SK-N-SH (cell line): ENCODE data around the gene RAD51. TPM values are rescaled to one million over a fixed set of nuclear protein-coding genes. Genes with fewer than 3 reads are reported as not detected.

Experiments
- CTCF ChIA-PET: fragments of 300-600, 350-600 bp; formaldehyde crosslinking; extraction: SDS; loops from one replicate; lab custom pipeline; 2021; lab: Yijun Ruan, JAX
- POLR2A ChIA-PET: fragments of 350-600 bp; sonication (Branson Sonifier 250); formaldehyde crosslinking; extraction: SDS; loops from one replicate; lab custom pipeline; 2020; ENCODE audit warnings: antibody characterized with exemption, inconsistent platforms; lab: Yijun Ruan, JAX
- DNase-seq: peaks from one replicate; pipeline ENCODE4 v3.0.0; 2012
- H2AFZ ChIP-seq: fragments of 200-600 bp; sonication (generic); 2 replicates; pipeline ENCODE4 v1.8.1; 2016; ENCODE audit warnings: antibody characterized with exemption, mild to moderate bottlenecking, low read depth
- H3F3A ChIP-seq: fragments of 200-600 bp; sonication (generic); replicated peaks from 2 replicates; pipeline ENCODE3; 2016; ENCODE audit warnings: antibody characterized with exemption, mild to moderate bottlenecking; ENCODE audit not compliant: insufficient read depth
- H3K27ac ChIP-seq, 2 experiments: fragments of 200-500 bp in 1 of 2; fragments of 200-600 bp in 1 of 2; sonication (Bioruptor generic) in 1 of 2; sonication (generic), shearing (Covaris generic) in 1 of 2; 2 replicates each; pipeline versions ENCODE4 v1.5.1 to v1.6.1; 2014 to 2016; ENCODE audit warnings: low read depth in 2 of 2, inconsistent platforms in 1 of 2, low read length in 1 of 2, mild to moderate bottlenecking in 1 of 2, mixed read lengths in 1 of 2
- H3K27me3 ChIP-seq: fragments of 200-600 bp; sonication (generic), shearing (Covaris generic); 2 replicates; pipeline ENCODE4 v1.6.1; 2016; ENCODE audit warnings: mixed run types; ENCODE audit not compliant: insufficient read depth
- H3K36me3 ChIP-seq, 2 experiments: fragments of 200-500 bp in 1 of 2; fragments of 200-600 bp in 1 of 2; sonication (Bioruptor generic) in 1 of 2; sonication (generic) in 1 of 2; replicated peaks in 1 of 2; 2 replicates each; pipeline versions ENCODE3 to v1.5.1; 2014 to 2016; ENCODE audit warnings: low read length in 1 of 2, mild to moderate bottlenecking in 1 of 2; ENCODE audit not compliant: insufficient read depth in 2 of 2, control insufficient read depth in 1 of 2
- H3K4me1 ChIP-seq, 2 experiments: fragments of 200-500 bp in 1 of 2; fragments of 200-600 bp in 1 of 2; sonication (Bioruptor generic) in 1 of 2; sonication (generic), shearing (Covaris generic) in 1 of 2; 2 replicates each; pipeline versions ENCODE4 v1.5.1 to v1.6.1; 2014 to 2016; ENCODE audit warnings: low read depth in 1 of 2, low read length in 1 of 2, mixed run types in 1 of 2; ENCODE audit not compliant: insufficient read depth in 2 of 2, control insufficient read depth in 1 of 2
- H3K4me2 ChIP-seq: fragments of 200-600 bp; sonication (generic), shearing (Covaris generic); 2 replicates; pipeline ENCODE4 v1.6.1; 2017; ENCODE audit warnings: mixed run types
- H3K4me3 ChIP-seq, 2 experiments: fragments of 200-500 bp in 1 of 2; fragments of 200-600 bp in 1 of 2; sonication (Bioruptor generic) in 1 of 2; sonication (generic), shearing (Covaris generic) in 1 of 2; 2 replicates each; pipeline versions ENCODE4 v1.5.1 to v1.8.1; 2014 to 2016; ENCODE audit warnings: low read depth in 2 of 2, inconsistent platforms in 1 of 2, low read length in 1 of 2, mild to moderate bottlenecking in 1 of 2, mixed read lengths in 1 of 2, moderate library complexity in 1 of 2
- H3K79me2 ChIP-seq: fragments of 200-600 bp; sonication (generic); 2 replicates; pipeline ENCODE4 v1.8.1; 2017; ENCODE audit warnings: mild to moderate bottlenecking; ENCODE audit not compliant: insufficient read depth
- H3K9ac ChIP-seq: fragments of 200-600 bp; sonication (generic); 2 replicates; pipeline ENCODE4 v1.6.1; 2017; ENCODE audit warnings: mixed run types
- H3K9me2 ChIP-seq: fragments of 200-600 bp; sonication (generic); 2 replicates; pipeline ENCODE4 v1.6.1; 2017; ENCODE audit warnings: mixed run types
- H3K9me3 ChIP-seq: fragments of 200-600 bp; sonication (generic); 2 replicates; pipeline ENCODE4 v1.6.1; 2017; ENCODE audit warnings: mixed run types, mild to moderate bottlenecking, moderate library complexity
- H4K20me1 ChIP-seq: fragments of 200-600 bp; sonication (generic); 2 replicates; pipeline ENCODE4 v1.6.1; 2017; ENCODE audit warnings: mild to moderate bottlenecking, mixed run types; ENCODE audit not compliant: insufficient read depth
- ELF1 ChIP-seq: IDR thresholded peaks from 2 replicates; pipeline ENCODE4 v1.4.0; 2012
- FOSL2 ChIP-seq: IDR thresholded peaks from 2 replicates; pipeline ENCODE4 v1.4.0; 2012; ENCODE audit warnings: low read depth, mild to moderate bottlenecking, moderate library complexity, borderline replicate concordance
- GATA2 ChIP-seq: sonication (generic); formaldehyde crosslinking; IDR thresholded peaks from 2 replicates; pipeline ENCODE4 v1.5.0; 2020; ENCODE audit warnings: mild to moderate bottlenecking, missing genetic modification reagents
- JUND ChIP-seq: IDR thresholded peaks from 2 replicates; pipeline ENCODE4 v1.4.0; 2012
- MXI1 ChIP-seq: IDR thresholded peaks from 2 replicates; pipeline ENCODE4 v1.6.1; 2012; ENCODE audit warnings: mild to moderate bottlenecking, low read depth, low read length, improper control_type of control experiment
- RCOR1 ChIP-seq: fragments of 150-350 bp; IDR thresholded peaks from 2 replicates; pipeline ENCODE4 v1.6.1; 2017; ENCODE audit warnings: antibody characterized with exemption, low read length
- REST ChIP-seq: IDR thresholded peaks from 2 replicates; pipeline ENCODE4 v1.6.1; 2012; ENCODE audit warnings: mild to moderate bottlenecking, low read depth, low read length, moderate library complexity
- SIN3A ChIP-seq: IDR thresholded peaks from 2 replicates; pipeline ENCODE4 v1.6.1; 2012; ENCODE audit warnings: low read depth, mild to moderate bottlenecking, low read length, moderate library complexity, borderline replicate concordance
- TCF12 ChIP-seq: IDR thresholded peaks from 2 replicates; pipeline ENCODE4 v1.4.0; 2012
- WGBS: methylation state at CpG from one replicate; pipeline ENCODE4 v1.1.6; 2017; ENCODE audit warnings: low lambda C conversion rate; 5-methylcytosine and 5-hydroxymethylcytosine counted together
- polyA plus RNA-seq, 3 experiments: library from polyadenylated mRNA; depleted of rRNA; stranded (reverse); fragments of >200 nt; gene quantifications; 2 replicates each; pipeline ENCODE4 v1.2.3, GENCODE V29; 2012
- TF ChIP-seq, protein P1 (sequence below): IDR thresholded peaks from 2 replicates; pipeline ENCODE4; 2012
- TF ChIP-seq, protein P2 (sequence below): IDR thresholded peaks from 2 replicates; pipeline ENCODE4 v1.4.0; 2012; ENCODE audit warnings: low read depth, borderline replicate concordance

Gene RAD51
- polyA plus RNA-seq, 1 of the 3 experiments (the other 2 are of a cell fraction), result 7.6 TPM

DNA sequence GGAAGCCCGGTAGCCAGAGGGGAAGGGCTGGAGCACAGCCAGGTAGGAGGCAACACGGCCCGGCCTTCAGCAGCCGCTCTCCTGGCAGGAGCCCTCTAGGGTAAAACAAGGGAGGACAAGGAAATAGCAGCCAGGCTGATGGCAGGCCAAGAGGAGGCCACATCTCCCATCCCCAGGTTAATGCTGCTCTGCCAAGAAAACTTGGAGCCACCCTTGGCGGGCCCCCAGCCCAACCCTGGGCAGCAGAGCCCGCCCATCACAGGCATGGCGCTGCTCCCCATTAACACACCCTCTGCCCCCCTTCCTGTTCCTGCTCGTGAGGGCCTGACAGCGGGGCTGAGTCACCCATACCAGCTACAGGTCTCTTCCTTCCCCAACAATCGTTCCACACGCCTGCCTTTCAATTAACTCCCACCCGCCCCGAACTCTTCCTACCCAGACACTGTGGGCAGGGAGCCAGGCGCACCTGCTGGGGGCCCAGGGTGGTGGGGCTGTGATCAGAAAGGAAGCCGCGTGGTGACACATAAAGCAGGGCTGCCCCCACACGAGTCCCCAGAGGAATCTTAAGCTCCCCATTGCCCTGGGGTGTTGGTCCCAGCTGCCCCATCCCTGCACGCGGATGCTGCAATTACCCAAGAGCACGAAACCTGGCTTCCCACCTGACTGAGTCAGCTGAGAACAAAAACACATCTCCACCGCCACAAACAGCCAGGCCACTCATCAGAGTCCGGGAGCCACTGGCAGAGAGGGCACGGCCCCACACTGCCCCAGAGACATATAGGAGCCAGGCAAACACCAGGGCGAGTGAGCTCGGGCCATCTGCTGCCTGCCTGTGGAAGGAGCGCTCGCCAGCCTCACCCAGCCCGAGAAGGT lies 74.5 kb downstream of the RAD51 start, which contains the start of gene C15orf62:
Gene C15orf62 (plus strand): TSS at position 707 of the 873 bp plus-strand sequence. CDS start 516 bp downstream, outside the sequence.
- ChIA-PET POLR2A (interaction anchor here (1.1 to 1.8 kb wide), 4 partner anchors 13 to 25 kb away, joined by 3 to 6 read pairs (median 4); no protein-coding TSS in a partner anchor), CTCF (interaction anchor here (1.0 to 31.8 kb wide), 4 partner anchors 9 to 24 kb away, joined by 3 to 555 read pairs (median 61); partner anchors contain the start of gene RMDN3)
- no peaks in the 10 kb centered on the region for H4K20me1 ChIP-seq
- 37% methylated on average over 16 of the region's 28 CpGs for WGBS
- DNase-seq, result peak; percentile 75
- H3K4me3 ChIP-seq, result no peak within 1 kb of the TSS
- TF ChIP-seq TCF12 (peak; percentile 44; the same call in 1 of the 2 replicates), GATA2 (CRISPR knock-in tag) (0 out of 2 replicates have a peak, but pooled peaks have one; percentile 11), JUND (peak; percentile 43; the same call in 1 of the 2 replicates), REST (no peak), MXI1 (0 out of 2 replicates have a peak, but pooled peaks have one; percentile 11), SIN3A (peak; percentile 66; the same call in 1 of the 2 replicates), ELF1 (no peak), RCOR1 (peak; percentile 3; the same call in 1 of the 2 replicates), FOSL2 (peak; percentile 67; the same call in 1 of the 2 replicates)
- TF ChIP-seq, protein P1, sequence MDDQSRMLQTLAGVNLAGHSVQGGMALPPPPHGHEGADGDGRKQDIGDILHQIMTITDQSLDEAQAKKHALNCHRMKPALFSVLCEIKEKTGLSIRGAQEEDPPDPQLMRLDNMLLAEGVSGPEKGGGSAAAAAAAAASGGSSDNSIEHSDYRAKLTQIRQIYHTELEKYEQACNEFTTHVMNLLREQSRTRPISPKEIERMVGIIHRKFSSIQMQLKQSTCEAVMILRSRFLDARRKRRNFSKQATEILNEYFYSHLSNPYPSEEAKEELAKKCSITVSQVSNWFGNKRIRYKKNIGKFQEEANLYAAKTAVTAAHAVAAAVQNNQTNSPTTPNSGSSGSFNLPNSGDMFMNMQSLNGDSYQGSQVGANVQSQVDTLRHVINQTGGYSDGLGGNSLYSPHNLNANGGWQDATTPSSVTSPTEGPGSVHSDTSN, result peak; percentile 47
- TF ChIP-seq, protein P2, sequence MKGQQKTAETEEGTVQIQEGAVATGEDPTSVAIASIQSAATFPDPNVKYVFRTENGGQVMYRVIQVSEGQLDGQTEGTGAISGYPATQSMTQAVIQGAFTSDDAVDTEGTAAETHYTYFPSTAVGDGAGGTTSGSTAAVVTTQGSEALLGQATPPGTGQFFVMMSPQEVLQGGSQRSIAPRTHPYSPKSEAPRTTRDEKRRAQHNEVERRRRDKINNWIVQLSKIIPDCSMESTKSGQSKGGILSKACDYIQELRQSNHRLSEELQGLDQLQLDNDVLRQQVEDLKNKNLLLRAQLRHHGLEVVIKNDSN, result no peak
- H3K4me1 ChIP-seq, result peaks cover 36 to 73% of the 10 kb centered on the region in 2 experiments; a peak in 3 of 4 replicates
- peak within 1 kb of the TSS; percentile 59; the same call in 1 of the 2 replicates for H3K4me2 ChIP-seq
- peaks cover 12% of the 10 kb centered on the region for H3F3A ChIP-seq
- H3K27me3 ChIP-seq, result no peaks in the 10 kb centered on the region
- peaks cover under 1 to 25% of the 10 kb centered on the region in 2 experiments for H3K36me3 ChIP-seq
- H3K9me3 ChIP-seq, result no peaks in the 10 kb centered on the region
- H3K27ac ChIP-seq, result peak within 1 kb of the TSS; percentile 39 to 83
- no peak within 1 kb of the TSS for H2AFZ ChIP-seq
- H3K9me2 ChIP-seq, result no peaks in the 10 kb centered on the region
- H3K79me2 ChIP-seq, result no peaks in the 10 kb centered on the region
- H3K9ac ChIP-seq, result no peak within 1 kb of the TSS
